Stimulated activated CD4-positive, alpha-beta T cell treated with anti-CD3 and anti-CD28 coated beads, Interleukin-15, amount 100 ng/mL, for 1 hour (primary cell): ENCODE measurements around the gene SBDS.
A peak's percentile ranks its signal among the peaks of the same experiment; 100 is the strongest.
"Not testable (repeated sequence)": the region's sequence is repeated elsewhere in the genome, so short reads cannot be mapped to it uniquely, and the experiment has no call there.

Source experiments
- DNase-seq, 2 donors: peaks; one replicate each; pipeline ENCODE4 v3.0.0-alpha.2; 2020; ENCODE audit warnings: low read depth in 1 of 2, low spot score in 1 of 2

SBDS gene

GRCh38 chr7:66995050-66995776 is at the start of gene SBDS:
Gene SBDS, minus strand, starts transcription at chr7:66995586. Its CDS starts 169 bp downstream, at chr7:66995417.
- DNase-seq, result peak; percentile 74 to 83

- DNase-seq, result not testable (repeated sequence)
Measured at GRCh38 chr7:67043559-67043930, 48.2 kb upstream of the SBDS start.

- DNase-seq, result not testable (repeated sequence)
Measured at GRCh38 chr7:67042781-67043558, 47.6 kb upstream of the SBDS start.

DNA sequence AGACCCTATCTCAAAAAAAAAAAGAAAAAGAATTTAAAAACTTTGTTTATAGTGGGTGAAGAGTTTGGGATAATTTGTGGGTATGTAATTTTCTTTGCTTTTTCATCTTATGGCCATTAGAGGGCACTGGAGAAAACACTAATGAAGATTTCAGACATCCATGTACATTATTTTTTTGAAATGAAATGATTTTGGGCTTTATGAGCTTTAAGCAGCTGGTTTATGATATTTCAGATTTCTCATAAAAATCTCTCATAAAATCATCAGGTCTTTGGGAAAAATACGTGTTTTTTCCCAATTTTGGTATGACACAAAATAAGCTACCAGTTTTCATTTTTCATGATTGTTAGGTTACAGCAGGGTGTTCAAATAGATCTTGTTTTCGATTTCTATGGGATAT is 45.4 kb upstream of the SBDS start:
- not testable (repeated sequence) for DNase-seq

DNA sequence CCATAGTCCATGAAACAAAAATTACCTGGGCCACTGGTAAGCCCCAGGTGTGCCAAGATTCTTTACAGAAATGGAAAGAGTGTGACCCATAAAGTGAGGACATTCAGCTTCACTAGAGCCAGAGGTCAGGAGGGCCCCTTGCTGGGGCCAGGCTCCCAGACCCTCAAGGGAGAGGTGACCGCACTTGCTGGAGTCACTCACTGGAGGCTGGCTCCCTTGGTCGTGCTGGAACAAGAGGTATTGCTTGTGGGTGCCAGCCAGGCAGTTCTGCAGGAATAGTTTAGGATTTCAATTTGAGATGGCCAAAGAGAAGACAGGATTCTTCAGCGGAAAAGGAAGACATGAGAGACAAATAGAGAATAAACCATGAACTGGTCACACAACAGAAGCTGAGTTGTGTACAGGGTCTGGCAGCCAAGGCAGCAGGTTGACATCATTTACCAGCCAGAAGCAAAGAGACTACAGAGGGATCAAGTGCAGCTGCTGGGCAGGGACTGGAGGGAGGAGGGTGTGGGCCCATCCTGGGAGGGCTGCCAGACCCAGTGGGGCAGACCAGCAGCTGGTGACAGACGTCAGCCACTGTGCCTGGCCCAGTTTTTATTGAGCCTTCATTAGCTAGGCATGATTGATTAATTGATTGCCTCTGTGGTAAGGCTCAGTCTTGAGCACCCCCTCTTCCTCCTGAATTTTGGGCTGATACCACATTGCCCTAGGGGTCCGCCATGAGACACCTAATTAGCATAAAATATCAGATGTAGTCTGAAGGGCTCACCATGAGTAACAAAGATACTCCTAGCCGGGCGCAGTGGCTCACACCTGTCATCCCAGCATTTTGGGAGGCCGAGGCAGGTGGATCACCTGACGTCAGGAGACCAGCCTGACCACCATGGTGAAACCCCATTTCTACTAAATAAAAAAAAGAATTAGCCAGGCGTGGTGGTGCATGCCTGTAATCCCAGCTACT is 41.3 kb upstream of the SBDS start:
- DNase-seq, result not testable (repeated sequence)

DNA sequence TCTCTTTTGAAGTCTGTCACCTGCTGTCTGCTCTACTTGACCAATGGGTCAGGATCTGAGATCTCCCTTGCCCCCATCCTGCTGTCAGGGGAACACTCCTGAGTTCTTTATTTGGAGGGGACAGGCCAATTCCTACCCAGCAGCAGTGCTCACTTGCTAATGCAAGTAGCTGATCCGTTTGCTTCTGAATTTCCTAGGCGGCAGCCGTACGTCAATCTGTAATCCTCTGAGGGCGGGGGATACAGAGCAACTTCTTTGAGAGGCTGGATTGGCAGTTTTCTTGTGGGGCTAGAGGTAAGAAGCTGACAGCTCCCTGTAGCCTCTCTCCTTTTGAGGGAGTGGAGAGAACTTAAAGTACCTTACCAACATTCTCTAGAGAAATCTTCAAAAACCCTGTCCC is 37.9 kb upstream of the SBDS start:
- no peak for DNase-seq

GRCh38 chr7:67031685-67032084 is 36.3 kb upstream of the SBDS start:
- not testable (repeated sequence) for DNase-seq

DNA sequence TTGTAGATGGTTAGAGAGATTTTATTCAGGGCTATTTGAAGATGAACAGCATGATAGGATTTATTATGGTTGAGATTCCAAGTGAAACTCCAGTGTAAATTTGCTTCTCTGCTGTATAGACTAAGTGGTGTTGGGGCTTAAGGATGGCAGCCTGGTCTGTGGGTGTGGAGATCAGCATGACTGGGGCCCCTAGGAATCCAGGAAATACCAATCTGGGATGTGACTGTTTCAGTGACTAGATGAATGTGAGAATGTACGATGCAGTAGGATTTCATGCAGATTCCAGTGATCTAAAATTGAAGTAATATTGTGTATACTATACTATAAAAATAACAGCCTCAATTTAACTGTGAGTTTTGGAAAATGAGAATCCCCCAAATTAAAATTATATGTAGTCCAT is 30.1 kb upstream of the SBDS start:
- not testable (repeated sequence) for DNase-seq

- no peak for DNase-seq
Measured at GRCh38 chr7:67022511-67022910, 27.1 kb upstream of the SBDS start.

GRCh38 chr7:67021260-67021659 is 25.9 kb upstream of the SBDS start:
- no peak for DNase-seq

GRCh38 chr7:67019562-67020390 is 24.4 kb upstream of the SBDS start:
- DNase-seq, result no peak

GRCh38 chr7:67018940-67019339 is 23.6 kb upstream of the SBDS start:
- no peak for DNase-seq

- not testable (repeated sequence) for DNase-seq
Measured at GRCh38 chr7:67017971-67018370, 22.6 kb upstream of the SBDS start.

GRCh38 chr7:67014076-67014622 is 18.8 kb upstream of the SBDS start:
- not testable (repeated sequence) for DNase-seq

DNA sequence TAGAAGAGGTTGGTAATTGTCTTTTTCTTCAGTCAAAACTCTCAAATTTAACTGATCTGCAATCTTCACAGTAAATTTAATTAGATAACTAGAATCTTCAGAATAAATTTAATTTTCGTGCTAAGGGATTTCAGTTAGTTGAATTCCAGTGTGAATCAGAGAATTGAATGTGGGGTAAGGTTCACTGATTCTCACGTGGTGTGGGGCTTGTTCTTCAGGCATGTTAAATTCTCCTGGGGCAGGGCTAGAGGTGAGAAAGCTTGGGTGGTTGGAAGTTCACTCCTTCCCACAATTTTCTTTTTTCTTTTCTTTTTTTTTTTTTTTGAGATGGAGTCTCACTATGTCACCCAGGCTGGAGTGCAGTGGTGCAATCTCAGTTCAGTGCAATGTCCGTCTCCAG is 14.3 kb upstream of the SBDS start:
- not testable (repeated sequence) for DNase-seq

GRCh38 chr7:67008260-67008659 is 12.9 kb upstream of the SBDS start:
- no peak for DNase-seq

GRCh38 chr7:67006965-67007364 is 11.6 kb upstream of the SBDS start:
- no peak for DNase-seq

- not testable (repeated sequence) for DNase-seq
Measured at GRCh38 chr7:67004145-67004544, 8.8 kb upstream of the SBDS start.

DNA sequence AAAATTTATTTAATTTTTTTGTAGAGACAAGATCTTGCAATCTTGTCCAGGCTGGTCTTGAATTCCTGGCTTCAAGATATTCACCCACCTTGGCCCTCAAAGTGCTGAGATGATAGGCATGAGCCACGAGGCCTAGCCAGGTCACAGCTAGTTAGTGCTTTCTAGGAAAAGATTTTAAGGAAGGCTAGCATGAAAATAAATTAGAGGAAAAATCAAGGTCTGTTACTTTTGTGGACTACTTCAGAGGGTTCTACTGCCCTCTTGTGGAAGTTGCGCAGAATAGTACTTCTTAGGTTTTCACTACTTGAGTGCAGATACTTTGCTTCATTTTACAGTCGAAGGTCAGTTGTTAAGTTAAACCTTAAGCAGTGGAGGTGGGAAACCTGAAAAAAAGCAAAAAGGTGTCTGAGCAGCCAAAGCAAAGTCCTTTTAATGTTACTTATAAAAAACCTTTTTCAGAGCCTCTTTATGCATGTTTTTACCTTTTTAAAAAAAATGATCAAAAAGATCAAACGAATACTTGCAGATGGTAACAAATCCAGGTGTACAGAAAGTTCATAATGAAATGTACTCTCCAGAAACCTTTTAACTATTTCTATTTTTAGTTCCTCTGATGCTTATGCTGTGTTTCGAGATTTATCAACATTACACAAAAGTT is 5.3 kb upstream of the SBDS start:
- DNase-seq, result not testable (repeated sequence)
